Fibroblast of skin of right biceps (primary cell): Measurements from ENCODE around the gene MLLT6.

ENCODE experiments used
- DNase-seq: peaks from one replicate; pipeline ENCODE4 v3.0.0-alpha.2; 2013

MLLT6 gene

DNA sequence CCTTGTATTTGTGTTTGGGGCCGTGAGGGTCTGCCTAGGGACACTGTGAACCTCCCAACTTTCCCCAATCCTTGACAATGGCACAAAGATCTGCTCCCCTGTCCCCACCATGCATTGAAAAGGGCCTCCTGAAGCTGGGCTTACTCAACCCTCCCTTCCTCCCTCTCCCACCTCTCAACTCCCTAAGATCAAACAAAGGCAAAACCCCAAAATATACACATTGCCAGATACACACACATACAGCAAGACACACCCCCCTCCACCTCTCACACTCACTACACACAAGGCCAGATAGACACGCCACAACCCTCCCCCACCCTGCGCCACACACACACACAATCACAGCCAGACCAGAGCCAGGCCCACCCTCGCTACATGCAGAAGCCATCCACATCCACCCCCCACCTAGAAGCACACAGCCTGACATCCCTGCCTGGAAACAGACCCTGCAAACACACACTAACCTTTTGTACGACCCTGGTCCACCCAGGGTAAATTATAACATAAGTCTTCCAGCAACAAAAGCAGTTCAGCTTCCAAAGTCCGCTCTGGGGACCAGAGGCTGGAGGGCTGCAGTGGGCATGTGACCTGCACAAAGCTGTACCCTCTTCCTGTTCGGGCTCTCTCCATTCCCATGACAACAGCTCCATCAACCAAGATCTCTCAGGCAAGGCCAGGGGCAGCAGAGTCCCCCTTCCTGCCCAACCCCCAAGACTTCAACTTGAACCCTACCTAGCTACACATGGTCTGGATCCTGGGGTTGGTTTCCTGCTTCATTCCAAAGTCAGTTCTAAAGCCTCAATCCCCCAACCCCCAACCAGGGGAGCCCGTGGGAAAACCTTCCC is 41.2 kb downstream of the MLLT6 start:
- no peak for DNase-seq

DNA sequence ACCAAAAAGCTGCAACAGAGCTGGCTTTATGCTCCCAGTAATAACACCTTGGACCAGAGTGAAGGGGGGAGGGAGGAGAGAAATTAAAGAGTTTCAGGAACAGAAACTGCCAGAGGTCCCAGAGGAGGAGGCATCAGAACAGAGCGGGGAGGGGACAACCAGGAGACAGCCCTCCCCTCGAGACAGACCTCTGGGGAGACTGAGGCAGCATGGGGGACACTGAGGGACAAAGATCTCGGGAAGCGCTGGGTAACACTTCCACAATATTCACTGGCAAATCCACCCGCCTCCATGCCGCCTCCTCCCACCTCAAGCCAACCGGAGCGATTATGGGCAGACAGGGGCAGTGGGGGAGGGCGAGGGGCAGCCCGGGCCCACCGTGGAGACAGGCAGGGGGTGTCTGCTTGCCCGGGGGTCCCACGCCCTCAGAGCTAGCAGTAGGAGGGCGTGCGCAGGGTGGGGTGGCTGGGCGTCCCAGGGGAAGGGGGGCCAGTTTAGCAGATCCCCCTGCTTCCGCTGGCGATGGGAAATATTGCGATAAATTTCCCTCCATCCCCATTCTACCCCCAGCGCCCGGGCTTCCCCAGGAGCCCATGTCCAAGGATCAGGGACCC is 41.9 kb downstream of the MLLT6 start:
- no peak for DNase-seq

DNA sequence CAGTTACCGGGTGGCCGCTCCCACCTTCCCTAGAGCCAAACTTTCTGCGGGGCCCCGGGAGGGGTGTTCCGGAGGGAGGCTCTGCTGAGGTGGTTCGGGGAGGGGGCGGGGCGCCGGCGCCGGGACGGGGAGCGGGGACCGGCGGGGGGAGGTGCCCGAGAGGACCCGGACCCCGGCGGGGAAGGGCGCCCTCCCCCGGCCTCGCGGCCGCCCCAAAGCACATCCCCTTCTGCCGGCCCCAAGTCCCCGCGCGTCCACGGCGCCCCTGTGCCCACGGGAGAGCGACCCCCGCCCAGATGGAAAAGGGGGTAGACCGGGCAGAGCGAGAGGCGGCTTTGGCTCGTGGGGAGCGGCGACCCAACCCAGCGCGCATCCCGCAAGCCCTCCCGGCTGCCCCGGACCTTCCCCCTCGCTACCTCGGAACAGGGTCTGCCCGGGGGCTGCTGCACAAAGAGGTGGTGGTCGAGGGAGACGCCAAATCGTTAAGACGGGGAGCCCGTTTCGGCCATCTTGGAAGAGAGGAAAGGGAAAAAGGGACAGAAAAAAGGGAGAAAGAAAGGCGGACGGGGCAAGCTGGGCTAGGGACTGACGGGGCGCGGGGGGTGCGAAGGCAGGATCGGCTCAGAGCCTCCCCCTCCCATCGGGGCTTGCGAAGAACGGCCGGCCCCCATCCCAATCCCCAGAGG is 42.5 kb downstream of the MLLT6 start:
- DNase-seq, result no peak

DNA sequence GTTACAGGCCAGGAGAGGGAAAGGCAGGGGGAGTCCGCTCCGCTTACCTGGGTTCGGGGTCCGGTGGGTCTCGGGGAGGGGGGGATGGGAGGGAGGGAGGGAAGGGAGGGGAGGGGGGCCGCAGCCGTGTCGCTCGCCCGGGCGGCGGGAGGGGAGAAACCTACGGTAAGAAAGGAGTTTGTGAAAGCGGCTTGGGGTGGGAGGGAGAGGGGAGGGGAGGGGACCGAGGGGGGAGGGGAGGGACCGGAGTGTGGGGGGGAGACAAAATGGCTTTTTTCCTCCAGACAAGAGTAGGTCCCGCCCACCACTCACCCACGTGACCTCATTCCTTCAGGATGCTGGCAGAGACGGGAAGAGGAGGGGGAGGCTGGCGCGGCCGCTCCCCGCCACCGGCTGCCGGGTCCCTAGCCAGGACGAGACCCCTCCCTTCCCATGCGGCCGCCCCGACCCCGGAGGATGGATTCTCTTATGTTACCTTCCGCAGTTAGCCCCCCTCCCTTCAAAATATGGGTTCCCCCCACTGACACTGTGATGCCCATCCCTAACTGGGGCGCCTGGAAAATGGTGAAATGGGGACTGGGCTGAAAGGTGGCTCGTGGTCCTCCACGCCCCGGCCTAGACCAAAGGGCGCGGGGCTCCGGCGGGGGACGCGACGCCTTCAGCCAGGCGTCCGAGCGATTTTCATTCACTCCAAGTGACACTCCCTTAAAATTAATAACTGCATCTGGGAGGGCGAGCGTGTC is 43.2 kb downstream of the MLLT6 start, which contains the start of gene PCGF2:
Gene PCGF2 (minus strand): TSS at position 188 of the 743 bp plus-strand sequence. CDS start 7,934 bp downstream, outside the sequence.
- DNase-seq, result peak; percentile 93

DNA sequence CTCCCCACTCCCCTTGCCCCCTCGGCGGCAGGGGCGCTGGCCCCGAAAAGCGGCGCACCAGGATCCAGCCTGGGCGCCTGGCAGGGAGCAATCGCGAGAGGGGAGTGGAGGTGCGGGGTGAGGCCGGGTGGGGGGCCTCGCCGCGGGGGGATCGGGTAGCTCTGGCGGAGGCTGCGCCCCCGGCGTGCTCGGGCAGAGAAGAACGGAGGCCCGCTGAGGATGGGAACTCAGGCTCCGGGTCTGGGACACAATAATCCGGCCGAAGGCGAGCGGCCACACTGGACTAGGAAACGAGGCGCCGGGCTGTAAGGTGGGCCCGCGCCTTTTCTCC is 43.8 kb downstream of the MLLT6 start:
- DNase-seq, result no peak

DNA sequence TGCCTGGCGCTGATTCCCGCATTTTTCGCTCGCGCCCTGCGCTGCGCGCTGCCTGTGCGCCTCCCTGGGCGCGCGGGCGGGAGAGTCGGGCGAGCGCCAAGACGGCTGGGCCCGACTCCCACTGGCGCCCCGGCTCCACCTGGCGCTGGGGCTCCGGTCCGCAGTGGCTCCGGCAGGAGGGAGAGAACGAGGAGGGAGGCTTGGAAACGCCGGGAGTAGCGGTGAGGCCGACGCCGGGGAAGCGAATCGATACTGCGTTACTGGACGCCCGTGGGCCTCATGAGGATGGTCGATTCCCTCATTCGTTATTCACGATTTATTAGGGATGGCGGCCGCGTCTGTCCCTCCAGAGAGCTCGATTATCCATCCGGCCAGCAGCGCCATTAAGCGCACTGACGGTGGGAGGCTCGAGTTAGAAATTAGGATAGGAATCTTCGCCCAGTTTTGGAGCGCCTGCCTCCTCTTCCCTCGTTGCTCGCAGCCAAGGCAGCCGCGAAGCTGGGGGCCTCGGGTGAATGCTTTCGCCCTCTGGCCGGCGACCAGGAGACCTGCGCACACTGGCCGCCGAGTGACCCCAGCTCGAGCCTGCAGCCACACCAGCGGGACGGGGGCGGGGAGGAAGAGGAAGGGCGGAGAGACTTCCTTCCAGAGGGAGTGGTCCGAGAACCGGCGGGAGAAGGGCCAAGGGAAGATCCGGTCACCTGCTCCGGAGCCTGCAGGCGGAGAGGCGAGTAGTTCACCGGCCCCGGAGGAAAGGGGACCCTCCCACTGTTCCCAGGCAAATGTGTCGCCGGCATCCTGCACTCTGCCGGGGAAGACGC is 44.4 kb downstream of the MLLT6 start:
- peak; percentile 56 for DNase-seq

DNA sequence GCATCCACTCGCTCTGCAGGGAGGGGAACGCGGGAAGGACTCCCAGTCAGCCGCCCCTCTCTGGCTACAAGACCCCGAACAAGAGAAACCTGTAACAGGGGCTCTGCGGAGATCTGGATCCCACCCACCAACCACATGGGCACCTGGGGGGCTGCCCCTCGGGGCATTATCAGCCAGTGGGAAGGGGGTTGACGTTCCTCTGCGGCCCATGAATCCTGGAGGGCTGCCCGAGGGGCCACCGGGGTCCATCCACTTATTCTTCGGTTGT is 44.9 kb downstream of the MLLT6 start:
- DNase-seq, result no peak

DNA sequence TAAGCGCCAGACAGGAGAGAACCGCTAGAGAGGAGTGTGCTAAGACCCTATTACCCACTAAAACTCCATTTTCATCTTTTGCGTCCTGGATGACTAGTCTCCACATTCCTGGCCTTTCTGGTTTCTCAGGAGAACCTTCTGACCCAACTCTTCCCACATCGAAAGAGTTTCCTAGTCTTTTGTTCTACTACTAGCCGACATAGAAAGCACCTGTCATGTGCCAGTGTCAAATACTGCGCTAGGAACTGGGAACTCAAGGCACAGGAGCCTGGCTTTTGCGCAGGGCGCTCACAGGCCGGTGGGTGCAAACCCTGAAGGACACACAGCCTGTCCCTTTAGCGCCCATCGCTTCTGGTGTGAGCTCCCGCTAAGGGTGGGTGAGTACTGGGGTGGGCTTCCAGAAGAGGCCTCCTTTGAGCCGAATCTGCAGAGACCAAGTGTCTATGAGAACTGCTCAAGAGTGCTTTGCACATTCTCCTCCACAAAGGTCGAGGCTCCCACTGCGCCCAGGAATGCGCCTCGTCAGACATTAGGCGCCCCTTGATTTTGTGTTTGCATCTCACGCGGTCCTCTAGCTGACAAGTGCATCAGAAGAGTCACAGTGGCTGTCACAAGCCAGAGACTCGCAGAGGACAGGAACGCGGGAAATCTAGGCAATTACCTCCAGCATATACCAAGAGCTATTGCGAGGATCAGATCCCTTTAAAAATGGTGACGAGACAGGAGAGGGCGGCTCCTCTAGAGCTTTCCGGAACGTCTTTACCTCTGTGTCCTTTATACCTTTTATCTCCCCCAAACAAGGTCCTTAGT is 45.4 kb downstream of the MLLT6 start:
- no peak for DNase-seq

DNA sequence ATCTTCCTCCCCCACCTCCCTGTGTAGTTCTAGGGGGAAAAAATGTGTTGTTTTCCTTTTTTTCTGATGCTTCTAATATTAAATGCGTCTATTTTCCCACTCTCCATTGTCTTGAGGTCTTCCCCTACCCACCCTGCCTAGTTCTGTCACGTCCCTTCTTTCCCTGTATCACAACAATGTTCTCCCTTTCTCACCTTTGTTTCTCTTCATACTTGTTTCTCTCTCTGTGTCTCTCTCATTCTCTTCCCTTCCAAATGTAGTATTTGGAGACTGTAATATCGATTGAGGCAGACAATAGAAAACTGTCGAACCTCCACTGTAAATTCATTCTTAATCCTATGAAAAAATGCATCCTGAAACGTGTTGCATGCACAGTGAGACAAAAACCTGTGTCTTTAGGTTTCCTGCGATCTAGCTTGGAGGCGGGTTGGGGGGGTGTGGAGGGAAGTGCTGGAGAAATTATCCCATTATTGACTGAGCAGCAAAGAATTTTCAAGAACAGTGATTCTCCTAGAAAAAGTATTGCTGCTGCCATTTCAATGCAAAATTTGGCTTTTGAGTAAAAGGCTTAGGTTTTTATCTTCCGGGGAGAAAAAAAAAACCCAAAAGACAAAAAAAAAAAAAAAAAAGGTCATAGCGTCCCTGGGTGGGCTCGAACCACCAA is 46.2 kb downstream of the MLLT6 start:
- no peak for DNase-seq

DNA sequence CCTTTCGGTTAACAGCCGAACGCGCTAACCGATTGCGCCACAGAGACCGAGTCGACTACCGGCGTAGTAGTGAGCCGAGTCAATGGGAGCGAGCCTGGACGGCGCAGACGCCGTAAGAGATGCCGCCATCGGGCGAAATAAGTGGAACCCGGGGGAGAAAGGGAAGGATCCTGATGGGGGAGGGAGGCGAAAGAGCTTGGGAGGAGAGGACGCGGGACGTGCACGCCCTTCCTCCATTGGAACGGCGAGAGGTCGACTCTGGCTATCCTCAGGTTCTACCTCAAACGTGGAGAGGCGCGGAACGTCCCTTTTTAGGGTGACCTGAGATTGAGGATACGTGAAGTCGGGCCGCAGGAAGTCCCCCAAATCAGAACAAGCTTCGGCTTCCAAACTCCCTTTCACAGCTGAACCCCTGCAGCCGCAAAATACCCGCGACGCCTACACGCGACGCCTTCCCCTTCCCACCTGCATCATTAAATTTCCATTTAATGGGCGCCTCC is 46.8 kb downstream of the MLLT6 start:
- DNase-seq, result peak; percentile 87

DNA sequence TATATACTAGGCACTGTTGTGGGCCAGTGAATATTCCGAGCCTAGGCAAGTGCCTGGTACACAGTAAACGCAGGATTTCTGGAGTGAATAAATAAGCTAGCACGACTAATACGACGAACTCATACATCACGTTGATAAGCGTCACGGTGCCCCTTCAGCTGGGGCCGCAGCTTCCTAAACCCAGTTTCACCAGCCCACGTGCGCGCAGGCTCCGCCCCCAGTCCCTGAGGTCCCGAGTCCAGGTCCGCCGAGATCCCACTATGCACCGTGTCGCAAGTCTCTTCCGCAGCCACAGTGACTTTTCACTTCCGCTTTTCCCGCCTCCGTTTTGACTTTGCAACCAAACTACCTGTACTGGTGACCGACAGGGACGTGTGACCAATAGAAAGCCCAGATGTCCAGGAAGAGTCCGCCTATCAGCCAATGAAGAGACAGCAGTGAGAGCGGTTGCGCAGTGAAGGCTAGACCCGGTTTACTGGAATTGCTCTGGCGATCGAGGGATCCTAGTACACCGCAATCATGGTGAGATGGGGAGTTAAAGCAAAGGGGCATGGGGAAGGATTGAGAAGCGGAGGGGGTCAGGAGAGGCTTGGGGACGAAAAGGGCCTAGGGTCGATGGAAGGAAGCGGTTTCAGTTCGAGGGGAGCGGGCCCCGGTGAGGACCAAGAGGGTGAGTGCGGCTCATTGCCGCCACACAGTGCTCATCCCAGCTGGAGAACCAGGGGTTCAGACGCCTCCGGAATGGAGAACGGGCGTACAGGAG is 47.4 kb downstream of the MLLT6 start, which contains the start of gene PSMB3:
Gene PSMB3 (plus strand): TSS at position 434 of the 763 bp plus-strand sequence. CDS start 86 bp downstream, at position 520.
- DNase-seq, result peak; percentile 100

DNA sequence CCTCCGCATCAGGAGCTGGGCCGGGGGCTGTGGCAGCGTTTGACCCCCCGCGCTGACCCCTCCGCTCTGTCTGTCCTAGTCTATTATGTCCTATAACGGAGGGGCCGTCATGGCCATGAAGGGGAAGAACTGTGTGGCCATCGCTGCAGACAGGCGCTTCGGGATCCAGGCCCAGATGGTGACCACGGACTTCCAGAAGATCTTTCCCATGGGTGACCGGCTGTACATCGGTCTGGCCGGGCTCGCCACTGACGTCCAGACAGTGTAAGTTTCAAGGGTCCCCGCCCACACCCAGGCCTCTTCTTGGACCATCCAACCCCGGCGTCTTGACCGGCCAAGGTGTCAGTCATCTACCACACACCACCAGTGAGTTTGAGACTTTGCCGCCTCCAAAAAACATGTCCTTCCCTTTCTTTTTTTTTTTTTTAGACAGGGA is 48.0 kb downstream of the MLLT6 start:
- DNase-seq, result no peak

DNA sequence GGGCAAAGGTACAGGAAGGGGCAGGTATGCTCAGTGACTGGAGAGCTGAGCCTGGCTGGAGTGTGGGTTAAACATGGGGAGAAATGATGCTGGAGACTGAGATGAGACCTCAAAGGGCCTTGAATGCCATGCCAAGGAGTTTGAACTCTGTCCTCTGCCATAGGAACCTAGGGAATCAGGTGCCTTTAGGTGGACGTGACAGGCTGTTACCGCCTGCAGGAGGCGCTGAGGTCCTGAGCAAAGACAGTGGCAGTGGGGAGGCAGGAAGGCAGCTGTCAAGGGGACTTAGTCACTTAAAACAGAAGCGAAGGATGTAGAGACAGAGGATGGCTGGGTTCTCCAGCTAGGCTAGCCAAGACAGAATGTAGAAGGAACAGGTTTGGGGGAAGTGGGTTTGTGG is 56.5 kb downstream of the MLLT6 start:
- peak; percentile 37 for DNase-seq

DNA sequence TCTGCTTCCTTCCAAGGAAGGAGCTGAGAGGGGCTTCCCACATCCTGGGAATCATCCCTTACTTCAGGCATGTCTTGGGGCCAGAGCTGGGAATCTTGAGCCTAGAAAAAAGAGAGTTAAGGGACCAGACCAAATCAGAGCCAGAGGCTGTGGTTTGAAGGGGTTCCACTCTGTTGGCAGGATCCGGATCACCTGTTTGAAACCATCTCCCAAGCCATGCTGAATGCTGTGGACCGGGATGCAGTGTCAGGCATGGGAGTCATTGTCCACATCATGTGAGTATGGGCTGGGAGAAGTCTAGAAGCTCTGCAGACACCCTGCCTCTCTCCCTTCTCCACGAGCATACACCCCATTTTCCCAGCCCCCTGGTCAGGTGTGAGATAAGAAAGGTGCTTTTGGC is 57.2 kb downstream of the MLLT6 start:
- DNase-seq, result no peak

DNA sequence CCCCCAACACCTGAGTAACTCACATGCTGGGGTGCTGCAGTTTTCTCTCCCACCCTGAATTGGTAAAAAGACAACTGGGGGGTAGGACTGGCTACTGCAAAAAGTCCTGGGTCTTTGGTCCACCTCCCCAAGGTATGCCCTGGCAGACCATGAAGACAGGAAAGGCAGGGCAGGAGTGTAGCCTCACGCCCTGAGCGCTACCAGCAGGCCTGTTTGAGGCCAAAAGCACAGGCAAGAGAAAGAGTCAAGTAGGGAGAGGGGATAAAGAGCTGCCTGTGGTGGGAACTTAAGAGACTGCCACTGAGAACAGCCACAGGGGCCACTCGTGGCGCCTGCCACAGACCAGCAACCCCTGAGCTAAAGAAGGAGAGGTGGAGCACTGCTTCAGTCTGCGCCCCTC is 61.3 kb downstream of the MLLT6 start:
- DNase-seq, result no peak

DNA sequence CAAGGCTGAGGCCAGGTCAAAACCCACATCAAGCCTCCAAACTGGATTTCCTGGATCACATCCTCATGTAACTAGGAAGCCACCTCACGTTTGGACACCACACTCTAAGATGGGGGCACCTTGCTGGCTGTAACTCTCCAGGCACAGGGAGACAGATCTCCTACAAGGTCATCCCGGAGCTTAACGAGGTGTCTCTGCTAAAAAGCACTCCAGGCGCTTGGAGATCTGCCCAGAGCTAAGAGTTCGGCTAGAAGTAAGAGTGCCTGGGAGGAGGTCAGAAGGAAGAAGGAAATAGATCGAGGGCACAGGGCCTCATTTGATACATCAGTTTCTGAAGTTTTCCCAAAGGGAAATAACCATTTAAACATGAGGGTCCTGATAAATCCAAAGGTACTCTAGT is 63.3 kb downstream of the MLLT6 start:
- DNase-seq, result no peak

DNA sequence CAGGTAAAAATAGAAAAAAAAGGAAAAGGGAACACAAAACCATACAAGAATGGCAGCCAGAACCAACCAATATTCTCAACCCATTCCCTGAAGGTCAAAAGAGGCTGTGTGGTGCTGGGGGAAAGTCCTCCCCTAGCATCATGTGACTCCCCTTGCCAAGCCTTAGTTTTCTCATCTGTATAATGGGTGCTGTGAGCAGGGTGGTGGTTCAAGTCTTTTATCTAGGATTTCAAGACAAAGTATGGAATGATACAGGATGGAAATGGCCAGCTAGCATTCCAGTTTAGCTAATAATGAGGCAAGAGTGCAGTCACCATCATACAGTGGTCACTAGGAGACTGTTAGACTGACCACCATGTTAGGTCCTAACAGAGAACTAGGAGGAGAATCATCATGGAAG is 68.2 kb downstream of the MLLT6 start:
- DNase-seq, result no peak

DNA sequence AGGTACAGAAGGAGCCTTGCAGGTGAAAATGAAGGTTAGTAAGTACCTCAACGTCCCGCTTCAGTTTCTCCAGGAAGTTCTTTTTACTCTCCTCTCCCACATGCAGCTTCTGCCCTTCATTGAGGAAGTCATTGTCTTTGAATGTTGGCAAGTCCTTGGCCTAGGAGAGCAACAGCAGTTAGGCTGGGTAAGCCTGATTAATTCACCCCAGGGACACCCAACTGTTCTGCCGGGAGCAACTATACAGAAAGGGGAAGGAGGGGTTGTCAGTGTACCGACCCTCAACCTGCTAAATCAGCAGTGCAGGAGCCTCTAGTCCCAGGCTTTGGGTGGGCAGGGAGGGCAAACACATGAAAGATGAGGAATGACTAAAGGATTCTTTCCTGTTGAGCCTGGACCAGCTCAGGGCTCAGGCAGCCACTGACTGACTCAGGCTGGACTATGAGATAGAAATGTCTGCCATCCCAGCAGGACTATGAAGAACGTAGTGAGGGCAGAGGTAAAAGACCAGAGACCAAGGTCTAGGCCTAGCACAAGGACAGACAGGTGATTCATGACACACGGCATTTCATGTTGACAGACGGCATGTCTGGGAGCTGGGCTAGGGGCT is 72.7 kb downstream of the MLLT6 start:
- DNase-seq, result no peak
